ENCODE data around the gene PCSK6.
"Not testable (repeated sequence)": the region's sequence is repeated elsewhere in the genome, so short reads cannot be mapped to it uniquely, and the experiment has no call there.

Gene PCSK6

DNA sequence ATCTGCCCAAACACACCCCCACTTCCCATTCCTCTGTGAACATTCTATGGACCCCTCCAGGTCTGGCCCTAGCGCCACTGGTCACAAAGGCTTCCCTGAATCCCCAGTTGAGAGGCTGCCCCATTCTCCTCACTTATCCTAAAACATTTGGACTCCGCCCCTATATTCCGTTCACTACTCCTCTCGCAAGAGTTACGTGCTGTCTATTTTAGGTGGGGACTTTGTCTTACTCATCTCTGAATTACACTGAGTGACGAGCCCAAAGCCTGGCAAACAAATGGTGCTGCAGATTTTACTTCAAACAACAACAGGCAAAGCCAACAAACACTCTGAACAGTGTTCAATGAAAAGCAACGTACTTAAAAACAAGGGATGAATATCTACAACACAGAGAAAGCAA lies 14.5 kb downstream of the PCSK6 start:
- Mint-ChIP-seq H3K27me3 (peaks cover 8% of the 10 kb centered on the region), H3K36me3 (ENCODE audit: low read depth) (no peaks in the 10 kb centered on the region), H3K4me3 (no peak overlapping the region), H3K27ac (no peak overlapping the region), H3K9me3 (no peaks in the 10 kb centered on the region), H3K4me1 (no peaks in the 10 kb centered on the region)
- ATAC-seq: no peak
- DNase-seq: no peak

DNA sequence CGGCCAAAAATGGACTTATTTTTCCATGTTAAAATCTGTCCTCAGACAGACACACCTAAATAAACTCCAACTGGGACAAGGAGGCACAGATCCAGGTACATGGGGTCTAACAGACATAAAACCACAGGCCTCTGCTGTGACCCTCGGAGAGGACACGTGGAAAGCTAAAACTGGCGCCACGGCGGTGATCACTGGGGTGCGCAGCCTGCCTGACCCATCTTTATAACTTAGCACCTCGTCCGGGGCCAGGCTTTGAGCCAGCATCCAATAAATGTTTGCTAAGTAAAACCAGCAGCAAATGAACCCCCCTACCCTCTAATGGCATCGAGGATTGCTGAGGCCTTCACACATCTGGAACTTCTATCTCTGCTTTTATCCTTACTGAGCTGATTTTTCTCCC lies 15.3 kb downstream of the PCSK6 start:
- H3K27me3 Mint-ChIP-seq: peaks cover 8% of the 10 kb centered on the region
- no peak overlapping the region for H3K4me3 Mint-ChIP-seq
- no peaks in the 10 kb centered on the region for H3K4me1 Mint-ChIP-seq
- H3K36me3 Mint-ChIP-seq (ENCODE audit: low read depth): no peaks in the 10 kb centered on the region
- H3K9me3 Mint-ChIP-seq: no peaks in the 10 kb centered on the region
- DNase-seq (no peak), ATAC-seq (no peak)
- H3K27ac Mint-ChIP-seq: no peak overlapping the region

DNA sequence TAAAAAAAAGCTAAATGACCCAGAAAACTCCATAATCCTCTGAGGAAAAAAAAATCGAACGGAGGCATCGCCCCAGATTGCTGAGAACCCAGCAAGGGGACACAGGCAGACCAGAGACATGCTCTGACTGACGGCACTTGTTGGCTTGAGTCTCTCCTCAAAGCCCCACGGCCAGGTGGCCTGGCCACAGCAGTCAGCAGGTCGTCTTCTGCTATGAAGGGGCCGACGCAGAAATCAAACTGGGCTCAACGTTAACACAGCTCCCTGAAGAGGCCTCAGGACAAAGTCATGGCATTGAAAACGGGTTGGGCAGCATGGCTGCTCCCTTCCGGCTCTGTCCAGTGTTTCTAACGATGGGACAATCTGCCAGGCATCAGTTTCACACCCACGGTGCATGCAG lies 17.5 kb downstream of the PCSK6 start:
- no peak for ATAC-seq
- H3K9me3 Mint-ChIP-seq: no peaks in the 10 kb centered on the region
- no peaks in the 10 kb centered on the region for H3K36me3 Mint-ChIP-seq (ENCODE audit: low read depth)
- H3K4me3 Mint-ChIP-seq: no peak overlapping the region
- peaks cover 13% of the 10 kb centered on the region for H3K27me3 Mint-ChIP-seq
- DNase-seq: no peak
- no peak overlapping the region for H3K27ac Mint-ChIP-seq
- H3K4me1 Mint-ChIP-seq: no peaks in the 10 kb centered on the region

DNA sequence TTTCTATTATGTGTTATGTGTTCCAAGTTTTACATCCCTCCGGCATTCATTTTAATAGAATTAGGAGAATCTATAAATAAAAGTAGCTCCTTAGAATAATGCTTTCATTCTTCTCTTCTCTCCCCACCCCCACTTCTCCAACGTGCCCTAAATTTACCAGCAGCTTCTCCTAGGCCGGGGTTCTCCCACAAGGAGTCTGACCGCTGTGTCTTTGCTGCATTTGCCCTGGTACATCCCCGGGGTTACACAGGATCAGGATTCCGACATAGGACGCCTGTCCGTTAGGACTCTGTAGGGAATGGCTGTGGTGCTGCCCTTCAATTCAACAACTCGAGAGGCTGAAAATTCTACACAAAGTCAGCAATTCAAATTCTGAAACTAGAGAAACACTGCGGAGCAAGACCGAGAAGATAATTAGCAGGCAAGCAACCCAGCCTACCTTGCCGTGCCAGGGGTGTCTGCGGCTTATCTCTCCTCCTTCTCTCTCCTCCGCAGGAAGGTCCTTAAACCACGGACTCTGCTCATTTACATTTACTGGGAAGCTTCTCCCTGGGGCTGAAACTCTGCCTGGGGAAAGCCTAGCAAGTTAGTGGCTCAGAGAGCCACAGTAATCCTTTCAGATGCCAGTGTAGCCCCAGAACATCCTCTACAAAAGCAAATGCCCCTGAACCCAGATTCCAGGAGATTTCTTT lies 18.8 kb downstream of the PCSK6 start:
- no peak for DNase-seq
- ATAC-seq: no peak
- H3K27ac Mint-ChIP-seq: no peak overlapping the region
- H3K9me3 Mint-ChIP-seq: no peaks in the 10 kb centered on the region
- no peak overlapping the region for H3K4me3 Mint-ChIP-seq
- peaks cover 1% of the 10 kb centered on the region for H3K36me3 Mint-ChIP-seq (ENCODE audit: low read depth)
- H3K27me3 Mint-ChIP-seq: peaks cover 19% of the 10 kb centered on the region
- no peaks in the 10 kb centered on the region for H3K4me1 Mint-ChIP-seq

DNA sequence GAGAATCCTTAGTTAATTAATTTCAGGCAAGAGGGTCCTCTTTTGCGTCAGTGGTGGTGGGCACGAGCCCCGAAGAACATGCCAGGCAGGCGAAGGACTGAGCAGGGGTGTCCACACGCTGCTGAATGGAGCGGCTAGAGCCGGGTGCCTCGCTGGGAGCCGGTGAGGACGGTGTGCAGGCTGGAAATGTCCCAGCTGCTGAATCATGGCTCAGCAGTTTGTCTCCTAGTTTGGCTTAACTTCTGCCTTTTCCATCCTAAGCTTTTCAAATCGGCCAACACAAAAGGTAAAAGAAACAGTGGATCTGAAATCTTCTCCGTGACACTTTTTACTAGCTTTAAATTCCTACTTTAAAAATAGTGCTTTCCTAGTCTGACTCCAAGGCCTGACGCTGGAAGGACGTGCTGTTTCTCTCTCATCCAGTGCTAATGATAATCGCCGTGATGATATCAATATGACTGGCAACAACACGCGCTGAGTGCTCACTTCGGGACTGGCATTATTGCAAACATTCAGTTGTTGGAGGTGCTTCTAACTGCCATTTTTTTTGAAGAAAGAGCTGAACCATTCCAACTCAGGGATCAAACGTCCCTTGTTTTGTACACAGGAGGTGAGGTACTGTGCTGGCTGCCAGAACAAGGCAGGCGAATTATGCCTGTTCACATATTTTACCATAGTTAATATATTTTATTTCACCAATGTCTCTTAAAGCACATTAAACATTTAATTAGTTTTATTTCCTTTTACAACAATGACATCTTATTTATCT lies 19.8 kb downstream of the PCSK6 start:
- peaks cover 4% of the 10 kb centered on the region for H3K9me3 Mint-ChIP-seq
- DNase-seq (no peak), ATAC-seq (no peak)
- H3K4me1 Mint-ChIP-seq: no peaks in the 10 kb centered on the region
- H3K4me3 Mint-ChIP-seq: no peak overlapping the region
- H3K27me3 Mint-ChIP-seq: peaks cover 25% of the 10 kb centered on the region
- H3K36me3 Mint-ChIP-seq (ENCODE audit: low read depth): peaks cover 1% of the 10 kb centered on the region
- H3K27ac Mint-ChIP-seq: no peak overlapping the region

DNA sequence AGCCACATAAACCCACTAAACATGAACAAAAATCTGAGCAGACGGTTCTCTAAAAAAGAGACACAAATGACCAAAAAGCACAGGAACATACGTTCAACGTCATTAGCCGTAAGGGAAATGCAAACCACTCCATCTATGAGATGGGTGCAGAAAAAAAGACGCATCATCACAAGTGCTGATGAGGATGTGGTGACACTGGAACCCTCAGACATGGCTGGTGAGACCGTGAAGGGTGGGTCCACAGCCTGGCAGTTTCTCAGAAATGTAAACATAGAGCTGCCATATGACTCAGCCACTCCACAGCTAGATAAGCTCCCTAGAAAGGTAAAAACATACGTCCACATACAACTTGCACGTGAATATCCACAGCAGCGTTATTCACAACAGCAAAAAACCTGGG lies 23.3 kb downstream of the PCSK6 start:
- H3K4me1 Mint-ChIP-seq: peaks cover 5% of the 10 kb centered on the region
- no peak overlapping the region for H3K27ac Mint-ChIP-seq
- DNase-seq (no peak), ATAC-seq (peak; percentile 52)
- H3K9me3 Mint-ChIP-seq: peaks cover 4% of the 10 kb centered on the region
- H3K36me3 Mint-ChIP-seq (ENCODE audit: low read depth): peaks cover 1% of the 10 kb centered on the region
- peaks cover 25% of the 10 kb centered on the region for H3K27me3 Mint-ChIP-seq
- H3K4me3 Mint-ChIP-seq: no peak overlapping the region

DNA sequence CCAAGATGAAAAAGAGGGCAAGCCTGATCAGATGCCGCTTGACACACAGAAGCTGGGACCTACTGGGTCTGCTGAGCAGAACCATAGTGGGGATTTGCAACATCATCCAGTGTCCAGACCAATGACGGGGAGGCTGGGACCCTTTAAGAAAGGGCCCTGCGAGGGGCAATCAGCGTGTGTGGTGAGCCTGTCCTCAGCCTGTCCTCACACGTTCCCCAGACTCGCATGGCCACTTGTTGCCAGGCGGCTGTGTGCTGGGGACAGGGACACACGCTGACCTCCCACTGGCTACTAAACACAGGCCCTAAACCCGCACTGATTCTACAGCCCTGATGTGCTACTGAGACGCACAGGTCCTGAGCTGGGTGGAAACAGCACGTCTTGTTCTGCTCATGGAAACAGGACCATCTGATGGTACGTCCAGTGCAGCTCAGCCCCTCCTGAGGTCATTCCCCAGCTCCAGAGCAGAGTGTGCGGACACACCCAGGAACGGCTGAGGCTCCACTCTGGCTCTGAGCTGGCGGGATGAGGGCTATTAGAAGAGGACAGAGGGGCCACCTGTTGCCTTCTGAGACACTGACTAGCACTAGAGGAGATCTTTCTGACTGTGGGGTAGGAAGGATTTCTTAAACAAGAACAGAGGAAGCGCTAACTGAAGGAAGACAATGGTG lies 24.4 kb downstream of the PCSK6 start:
- peaks cover 24% of the 10 kb centered on the region for H3K27me3 Mint-ChIP-seq

DNA sequence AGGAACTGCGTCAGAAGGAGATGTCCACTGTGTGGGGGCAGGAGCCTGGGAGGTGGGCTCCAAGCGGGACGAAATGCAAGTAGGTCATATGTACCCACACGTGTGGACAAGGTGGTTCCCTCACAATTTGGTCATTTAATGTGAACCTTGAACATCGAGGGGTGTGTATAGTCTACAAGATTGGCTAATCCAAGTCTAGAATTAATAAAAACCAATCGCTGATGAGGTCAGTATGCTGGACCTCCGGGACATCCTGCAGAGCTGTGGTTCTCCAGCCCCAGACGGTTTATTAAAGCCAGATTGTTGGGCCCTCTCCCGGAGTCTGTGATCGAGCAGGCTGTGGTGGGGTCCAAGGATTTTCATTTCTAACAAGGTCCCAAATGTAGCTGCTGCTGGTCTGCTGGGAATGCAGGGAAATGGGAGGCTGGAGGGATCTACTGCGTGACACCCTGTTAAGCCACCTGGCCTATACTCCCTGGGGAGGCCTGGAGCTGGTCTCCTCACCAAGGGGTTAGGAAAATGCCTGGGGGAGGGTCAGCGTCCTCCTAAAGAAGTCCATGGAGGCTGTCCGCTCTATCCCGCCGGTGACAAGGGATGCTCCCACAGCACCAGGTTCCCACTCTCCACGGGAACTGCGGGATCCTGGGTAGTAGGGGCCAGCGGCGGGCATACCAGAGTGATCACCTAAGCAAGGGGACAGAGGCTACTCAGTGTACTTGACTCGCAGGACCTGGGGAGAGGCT lies 25.1 kb downstream of the PCSK6 start:
- Mint-ChIP-seq H3K27me3 (peaks cover 24% of the 10 kb centered on the region), H3K4me1 (peaks cover 17% of the 10 kb centered on the region), H3K27ac (no peak overlapping the region), H3K36me3 (ENCODE audit: low read depth) (peaks cover 1% of the 10 kb centered on the region), H3K4me3 (no peak overlapping the region), H3K9me3 (peaks cover 4% of the 10 kb centered on the region)
- DNase-seq (no peak), ATAC-seq (no peak)

More for the DNA sequence above, 24.4 kb downstream of the PCSK6 start:
- no peak for ATAC-seq
- Mint-ChIP-seq H3K36me3 (ENCODE audit: low read depth) (peaks cover 1% of the 10 kb centered on the region), H3K4me1 (peaks cover 16% of the 10 kb centered on the region), H3K27ac (no peak overlapping the region), H3K4me3 (no peak overlapping the region), H3K9me3 (peaks cover 4% of the 10 kb centered on the region)
- DNase-seq: no peak

DNA sequence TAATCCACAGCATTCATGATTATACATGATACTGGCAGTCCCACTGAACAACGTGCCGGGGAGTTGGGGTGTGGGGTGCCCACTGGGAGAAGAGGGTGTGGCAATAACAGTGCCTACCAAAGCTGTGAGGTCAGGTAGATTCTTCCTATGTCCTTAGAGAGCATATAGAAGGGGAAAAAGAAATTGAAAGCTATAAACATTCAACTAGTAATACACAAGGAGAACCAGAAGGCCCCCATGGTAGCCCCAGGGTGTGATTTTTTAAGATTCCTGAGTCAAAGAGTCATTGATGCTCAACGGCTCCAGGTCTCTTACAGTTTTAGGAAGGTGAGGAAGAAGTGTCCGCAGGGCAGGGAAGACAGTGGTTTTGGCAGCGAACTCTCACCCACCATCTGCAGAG lies 25.8 kb downstream of the PCSK6 start:
- not testable (repeated sequence) for H3K4me3 Mint-ChIP-seq; H3K9me3 Mint-ChIP-seq; H3K36me3 Mint-ChIP-seq (ENCODE audit: low read depth); DNase-seq; H3K27ac Mint-ChIP-seq; ATAC-seq
- Mint-ChIP-seq H3K4me1 (peaks cover 17% of the 10 kb centered on the region), H3K27me3 (peaks cover 22% of the 10 kb centered on the region)

DNA sequence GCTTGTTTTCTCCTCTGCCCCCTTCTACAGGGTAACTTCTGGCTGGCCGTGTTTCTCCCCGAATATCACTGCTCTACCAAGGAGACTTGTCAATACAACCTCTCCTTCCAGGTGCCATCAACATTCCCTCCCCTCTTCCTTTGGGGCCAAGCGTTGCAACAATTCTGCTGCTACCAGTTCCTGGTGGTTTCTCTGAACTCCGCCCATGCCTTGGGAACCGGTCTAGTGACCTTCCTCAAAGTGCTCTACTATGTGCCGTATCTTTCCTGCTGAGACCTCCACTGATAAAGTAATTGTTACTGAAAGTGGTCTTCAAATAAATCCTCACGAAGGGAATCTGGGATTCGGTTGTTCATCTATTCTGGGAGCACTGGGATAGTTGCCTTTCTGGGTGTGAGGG lies 26.2 kb downstream of the PCSK6 start:
- no peak for DNase-seq
- ATAC-seq: no peak
- Mint-ChIP-seq H3K9me3 (peaks cover 4% of the 10 kb centered on the region), H3K4me1 (peaks cover 17% of the 10 kb centered on the region), H3K27me3 (peaks cover 19% of the 10 kb centered on the region), H3K36me3 (ENCODE audit: low read depth) (peaks cover 1% of the 10 kb centered on the region), H3K4me3 (no peak overlapping the region), H3K27ac (no peak overlapping the region)

DNA sequence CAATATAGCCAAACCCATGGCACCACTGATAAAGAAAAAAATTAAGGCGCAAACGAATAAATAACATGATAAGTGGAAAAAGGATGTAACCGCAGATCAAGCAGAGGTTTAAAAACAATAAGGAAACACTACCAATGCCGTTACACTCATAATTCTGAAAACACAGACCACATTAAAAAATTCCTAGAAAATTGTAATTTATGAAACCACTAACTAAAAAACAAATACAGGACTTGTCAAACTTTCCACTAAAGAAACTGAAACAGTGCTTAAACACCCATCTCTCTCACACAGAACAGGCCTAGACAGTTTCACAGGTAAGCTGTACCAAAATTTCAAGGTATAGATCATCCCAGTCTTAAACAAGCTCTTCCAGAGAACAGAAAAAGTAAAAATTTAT lies 28.4 kb downstream of the PCSK6 start:
- Mint-ChIP-seq H3K27me3 (peaks cover 19% of the 10 kb centered on the region), H3K4me3 (no peak overlapping the region), H3K4me1 (peaks cover 17% of the 10 kb centered on the region), H3K36me3 (ENCODE audit: low read depth) (no peaks in the 10 kb centered on the region), H3K9me3 (peaks cover 4% of the 10 kb centered on the region), H3K27ac (peak overlapping the region; percentile 31)
- DNase-seq: no peak
- peak; percentile 62 for ATAC-seq

DNA sequence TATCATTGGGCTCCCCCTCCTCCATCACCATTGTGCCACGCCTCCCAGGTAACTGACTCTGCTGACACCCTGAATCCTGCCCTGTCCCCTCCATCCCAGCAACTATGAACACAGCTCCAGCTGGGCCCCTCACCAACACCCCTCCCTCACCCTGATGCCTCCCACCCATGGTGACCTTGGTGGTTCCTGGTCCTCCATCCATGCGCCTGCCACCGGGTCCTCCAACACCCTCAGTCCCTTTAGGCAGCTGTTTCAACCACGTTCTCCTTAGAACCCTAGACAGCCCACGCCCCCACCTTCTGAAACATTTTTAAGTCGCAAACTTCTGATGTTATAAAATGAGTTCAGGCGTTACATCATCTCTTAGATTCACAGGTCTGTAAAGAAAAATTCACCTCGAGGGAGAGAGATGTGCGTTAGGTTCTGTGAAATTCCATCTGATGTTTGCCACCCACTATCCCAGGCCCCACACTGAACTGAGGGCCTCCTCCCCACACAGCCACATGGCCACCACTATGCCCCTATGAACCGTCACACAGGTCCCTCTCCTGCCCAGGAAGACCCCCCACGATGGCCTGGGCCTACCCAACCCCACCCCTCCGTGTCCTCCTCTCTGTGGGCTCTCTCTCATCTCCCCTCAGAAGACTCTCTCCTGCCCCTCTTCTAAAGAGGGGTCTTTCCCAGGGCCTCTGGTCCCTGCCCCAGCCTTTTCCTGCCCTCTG lies 29.8 kb downstream of the PCSK6 start:
- DNase-seq: no peak
- no peaks in the 10 kb centered on the region for H3K36me3 Mint-ChIP-seq (ENCODE audit: low read depth)
- peaks cover 19% of the 10 kb centered on the region for H3K4me1 Mint-ChIP-seq
- peaks cover 16% of the 10 kb centered on the region for H3K27me3 Mint-ChIP-seq
- no peak for ATAC-seq
- H3K27ac Mint-ChIP-seq: peak overlapping the region; percentile 54
- H3K4me3 Mint-ChIP-seq: no peak overlapping the region
- no peaks in the 10 kb centered on the region for H3K9me3 Mint-ChIP-seq

DNA sequence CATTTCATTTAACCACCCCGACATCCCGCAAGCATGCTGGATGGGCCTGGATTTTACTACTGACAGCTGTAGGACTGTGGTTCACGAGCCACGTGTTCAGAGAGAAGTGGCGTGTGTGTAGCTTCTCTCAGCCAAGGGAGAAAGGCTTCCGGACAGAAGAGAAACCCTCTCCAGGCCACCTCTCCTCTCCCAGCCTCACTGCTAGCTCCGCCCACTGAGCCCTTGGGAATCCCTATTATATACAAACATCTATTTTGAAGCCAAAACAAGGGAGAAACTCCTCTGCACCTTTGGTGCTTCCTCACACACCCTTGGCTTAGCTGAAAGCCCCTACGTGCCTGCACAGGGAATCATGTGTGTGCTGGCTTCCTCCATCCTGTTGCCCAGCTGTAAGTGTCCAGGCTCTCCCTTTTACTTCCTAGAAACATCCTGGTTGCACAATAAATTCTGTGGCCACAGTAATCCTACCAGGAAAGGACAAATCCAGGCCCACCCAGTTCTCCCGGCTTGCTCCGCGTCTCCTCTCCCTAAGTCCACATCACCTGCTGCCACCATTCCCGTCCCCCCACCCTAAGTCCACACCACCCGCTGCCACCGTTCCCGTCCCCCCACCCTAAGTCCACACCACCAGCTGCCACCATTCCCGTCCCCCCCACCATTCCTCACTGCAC lies 30.5 kb downstream of the PCSK6 start:
- H3K4me1 Mint-ChIP-seq: peaks cover 19% of the 10 kb centered on the region
- no peaks in the 10 kb centered on the region for H3K36me3 Mint-ChIP-seq (ENCODE audit: low read depth)
- ATAC-seq (no peak), DNase-seq (no peak)
- peaks cover 16% of the 10 kb centered on the region for H3K27me3 Mint-ChIP-seq
- H3K9me3 Mint-ChIP-seq: no peaks in the 10 kb centered on the region
- H3K4me3 Mint-ChIP-seq: no peak overlapping the region
- no peak overlapping the region for H3K27ac Mint-ChIP-seq

All from activated naive CD8-positive, alpha-beta T cell treated with anti-CD3 and anti-CD28 coated beads, Interleukin-2, amount 50 U/mL, for 24 hours (primary cell).